Ovary (tissue), 3 donors: ENCODE measurements around the gene THBS3.

Experiments
- CTCF ChIP-seq, 3 donors: fragments of 450-650 bp in 2 of 3; fragments of 200-600 bp in 1 of 3; IDR thresholded peaks; one replicate each; pipeline versions ENCODE4 v1.5.1 to v1.8.0; 2016 to 2022; ENCODE audit warnings: antibody characterized with exemption in 3 of 3, mild to moderate bottlenecking in 1 of 3
- POLR2A ChIP-seq: fragments of 450-650 bp; IDR thresholded peaks from one replicate; pipeline ENCODE4 v1.6.1; 2017; ENCODE audit warnings: antibody characterized with exemption, mild to moderate bottlenecking, moderate library complexity
- donor health status: DM: no; HTN: no; CAD: no.

GRCh38 chr1:155250246-155250632 lies 42.5 kb upstream of the THBS3 start:
- TF ChIP-seq CTCF (IDR thresholded peaks at IDR 0.05) (no peak), POLR2A (no peak)
